GM21737 (cell line): ENCODE data around the gene PIKFYVE.
"Not testable (repeated sequence)": the region's sequence is repeated elsewhere in the genome, so short reads cannot be mapped to it uniquely, and the experiment has no call there.

Experiments used
- ATAC-seq: cut with Tn5 transposase; IDR thresholded peaks from one replicate; pipeline ENCODE4 v1.9.1; 2021; ENCODE audit warnings: mild to moderate bottlenecking, moderate library complexity; ENCODE audit not compliant: unreplicated experiment

Gene PIKFYVE

GRCh38 chr2:208265801-208266552 is at the start of gene PIKFYVE:
PIKFYVE (plus strand) TSS chr2:208266255; CDS start chr2:208271520, 5,265 bp downstream.
- peak; percentile 88 for ATAC-seq

GRCh38 chr2:208221873-208222272 is 44.2 kb upstream of the PIKFYVE start:
- not testable (repeated sequence) for ATAC-seq

- no peak for ATAC-seq
Measured at GRCh38 chr2:208222351-208222750, 43.7 kb upstream of the PIKFYVE start.

GRCh38 chr2:208224802-208225201 is 41.3 kb upstream of the PIKFYVE start:
- ATAC-seq: no peak

- no peak for ATAC-seq
Measured at GRCh38 chr2:208227581-208228232, 38.3 kb upstream of the PIKFYVE start.

GRCh38 chr2:208228476-208228875 is 37.6 kb upstream of the PIKFYVE start:
- ATAC-seq: no peak

GRCh38 chr2:208234786-208235185 is 31.3 kb upstream of the PIKFYVE start:
- no peak for ATAC-seq

GRCh38 chr2:208235860-208236259 is 30.2 kb upstream of the PIKFYVE start:
- ATAC-seq: no peak

GRCh38 chr2:208239770-208240493 is 26.1 kb upstream of the PIKFYVE start:
- ATAC-seq: no peak

- ATAC-seq: no peak
Measured at GRCh38 chr2:208240619-208241209, 25.3 kb upstream of the PIKFYVE start.

- ATAC-seq: no peak
Measured at GRCh38 chr2:208244422-208244821, 21.6 kb upstream of the PIKFYVE start.

GRCh38 chr2:208245746-208246145 is 20.3 kb upstream of the PIKFYVE start:
- ATAC-seq: no peak

GRCh38 chr2:208248601-208249000 is 17.5 kb upstream of the PIKFYVE start:
- no peak for ATAC-seq

- no peak for ATAC-seq
Measured at GRCh38 chr2:208249296-208249695, 16.8 kb upstream of the PIKFYVE start.

- no peak for ATAC-seq
Measured at GRCh38 chr2:208250388-208250787, 15.7 kb upstream of the PIKFYVE start.

GRCh38 chr2:208251098-208251497 is 15.0 kb upstream of the PIKFYVE start:
- no peak for ATAC-seq

- no peak for ATAC-seq
Measured at GRCh38 chr2:208252716-208253492, 13.2 kb upstream of the PIKFYVE start.

GRCh38 chr2:208253600-208254117 is 12.4 kb upstream of the PIKFYVE start:
- ATAC-seq: no peak

GRCh38 chr2:208254118-208254870 is 11.8 kb upstream of the PIKFYVE start:
- ATAC-seq: peak; percentile 72
